RWPE2 (cell line): ENCODE data around the gene IL1RAPL1.

Experiments
- ATAC-seq: fragments of 200-7000 bp; cut with Tn5 transposase; 3 replicates; pipeline ENCODE4 v1.9.1; 2021; ENCODE audit warnings: low read depth
- DNase-seq: peaks from one replicate; pipeline ENCODE4 v3.0.0-alpha.2; 2020; ENCODE audit warnings: low spot score
- H3K27ac ChIP-seq: fragments of 450-650 bp; 2 replicates; pipeline ENCODE4 v1.5.1; 2017; ENCODE audit warnings: mild to moderate bottlenecking; ENCODE audit not compliant: poor library complexity, severe bottlenecking
- H3K27me3 ChIP-seq: fragments of 250-450 bp; sonication (Bioruptor Pico); 2 replicates; pipeline ENCODE4 v1.5.1; 2021; ENCODE audit warnings: mild to moderate bottlenecking, moderate library complexity; ENCODE audit not compliant: insufficient read depth, poor library complexity, severe bottlenecking
- H3K36me3 ChIP-seq: fragments of 250-450 bp; sonication (Bioruptor Pico); 2 replicates; pipeline ENCODE4 v1.5.1; 2020; ENCODE audit warnings: low read depth, mild to moderate bottlenecking, moderate library complexity
- H3K4me1 ChIP-seq: fragments of 250-450 bp; sonication (Bioruptor Pico); 2 replicates; pipeline ENCODE4 v1.5.1; 2021; ENCODE audit warnings: mild to moderate bottlenecking, moderate library complexity; ENCODE audit not compliant: insufficient read depth, poor library complexity, severe bottlenecking
- H3K4me3 ChIP-seq: fragments of 250-450 bp; sonication (Bioruptor Pico); 2 replicates; pipeline ENCODE4 v1.5.1; 2021; ENCODE audit warnings: mild to moderate bottlenecking, moderate library complexity; ENCODE audit not compliant: severe bottlenecking
- H3K9me3 ChIP-seq: fragments of 250-450 bp; sonication (Bioruptor Pico); 2 replicates; pipeline ENCODE4 v1.5.1; 2021; ENCODE audit warnings: mild to moderate bottlenecking, moderate library complexity; ENCODE audit not compliant: severe bottlenecking
- TF ChIP-seq, protein P1 (sequence below): fragments of 450-650 bp; IDR thresholded peaks from one replicate; pipeline ENCODE4 v1.5.1; 2017; ENCODE audit warnings: mild to moderate bottlenecking, moderate library complexity; ENCODE audit not compliant: poor library complexity, severe bottlenecking

IL1RAPL1 gene

GRCh38 chrX:29237972-29238371 lies 650.7 kb downstream of the IL1RAPL1 start:
- no peak for DNase-seq
- Histone ChIP-seq H3K9me3 (no peaks in the 10 kb centered on the region), H3K27ac (no peak overlapping the region), H3K4me1 (no peaks in the 10 kb centered on the region), H3K36me3 (no peaks in the 10 kb centered on the region), H3K27me3 (no peaks in the 10 kb centered on the region), H3K4me3 (no peak overlapping the region)
- TF ChIP-seq, protein P1, sequence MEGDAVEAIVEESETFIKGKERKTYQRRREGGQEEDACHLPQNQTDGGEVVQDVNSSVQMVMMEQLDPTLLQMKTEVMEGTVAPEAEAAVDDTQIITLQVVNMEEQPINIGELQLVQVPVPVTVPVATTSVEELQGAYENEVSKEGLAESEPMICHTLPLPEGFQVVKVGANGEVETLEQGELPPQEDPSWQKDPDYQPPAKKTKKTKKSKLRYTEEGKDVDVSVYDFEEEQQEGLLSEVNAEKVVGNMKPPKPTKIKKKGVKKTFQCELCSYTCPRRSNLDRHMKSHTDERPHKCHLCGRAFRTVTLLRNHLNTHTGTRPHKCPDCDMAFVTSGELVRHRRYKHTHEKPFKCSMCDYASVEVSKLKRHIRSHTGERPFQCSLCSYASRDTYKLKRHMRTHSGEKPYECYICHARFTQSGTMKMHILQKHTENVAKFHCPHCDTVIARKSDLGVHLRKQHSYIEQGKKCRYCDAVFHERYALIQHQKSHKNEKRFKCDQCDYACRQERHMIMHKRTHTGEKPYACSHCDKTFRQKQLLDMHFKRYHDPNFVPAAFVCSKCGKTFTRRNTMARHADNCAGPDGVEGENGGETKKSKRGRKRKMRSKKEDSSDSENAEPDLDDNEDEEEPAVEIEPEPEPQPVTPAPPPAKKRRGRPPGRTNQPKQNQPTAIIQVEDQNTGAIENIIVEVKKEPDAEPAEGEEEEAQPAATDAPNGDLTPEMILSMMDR: no peak
- ATAC-seq: no peak

DNA sequence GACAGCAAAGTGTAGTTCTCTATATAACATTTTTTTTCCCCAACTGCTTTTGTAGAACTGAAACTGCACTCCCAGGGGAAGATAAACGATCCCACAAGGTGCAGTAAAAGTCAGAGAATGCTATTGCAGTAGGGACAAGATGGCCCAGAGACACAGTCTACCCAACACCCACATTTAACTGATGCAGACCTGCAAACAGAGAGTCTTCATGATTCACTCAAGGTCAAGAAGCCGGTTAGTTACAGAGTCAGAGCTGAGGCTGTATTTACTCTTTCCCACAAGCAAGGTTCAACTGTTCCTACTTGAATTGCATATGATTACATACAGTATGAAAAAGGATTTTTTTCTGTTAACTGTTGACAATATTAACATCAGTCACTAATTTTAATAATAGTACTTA lies 654.6 kb downstream of the IL1RAPL1 start:
- Histone ChIP-seq H3K4me3 (no peak overlapping the region), H3K4me1 (no peaks in the 10 kb centered on the region), H3K9me3 (no peaks in the 10 kb centered on the region), H3K27me3 (no peaks in the 10 kb centered on the region), H3K27ac (no peak overlapping the region), H3K36me3 (no peaks in the 10 kb centered on the region)
- TF ChIP-seq, protein P1: no peak
- ATAC-seq (no peak), DNase-seq (no peak)

- H3K4me3 ChIP-seq: no peak overlapping the region
- TF ChIP-seq, protein P1: no peak
- H3K36me3 ChIP-seq: no peaks in the 10 kb centered on the region
- H3K27ac ChIP-seq: no peak overlapping the region
- H3K4me1 ChIP-seq: no peaks in the 10 kb centered on the region
- ATAC-seq: no peak
- no peak for DNase-seq
- H3K27me3 ChIP-seq: no peaks in the 10 kb centered on the region
- no peaks in the 10 kb centered on the region for H3K9me3 ChIP-seq
Measured at GRCh38 chrX:29242856-29243255, 655.6 kb downstream of the IL1RAPL1 start.

GRCh38 chrX:29243942-29244341 lies 656.7 kb downstream of the IL1RAPL1 start:
- DNase-seq: no peak
- H3K9me3 ChIP-seq: no peaks in the 10 kb centered on the region
- H3K27ac ChIP-seq: no peak overlapping the region
- ATAC-seq: no peak
- no peaks in the 10 kb centered on the region for H3K4me1 ChIP-seq
- H3K4me3 ChIP-seq: no peak overlapping the region
- TF ChIP-seq, protein P1: no peak
- no peaks in the 10 kb centered on the region for H3K27me3 ChIP-seq
- H3K36me3 ChIP-seq: no peaks in the 10 kb centered on the region

DNA sequence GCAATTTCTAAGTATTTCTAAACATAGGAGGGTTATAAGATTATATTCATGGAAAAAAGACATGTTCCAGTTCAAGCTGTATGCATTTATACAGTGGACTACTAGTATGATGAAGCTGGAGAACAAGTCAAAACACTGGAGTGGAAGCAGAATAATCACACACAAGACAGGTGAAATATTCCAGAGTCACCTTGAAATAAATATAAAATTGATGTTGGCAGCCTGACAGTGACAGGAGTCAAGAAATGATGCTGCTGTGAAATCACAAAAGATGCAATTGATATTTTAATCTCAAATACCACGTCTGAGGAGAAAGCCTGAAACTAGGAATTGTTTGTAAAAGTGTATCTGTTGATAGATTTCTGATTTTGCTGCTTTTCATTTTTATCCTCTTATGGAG lies 667.3 kb downstream of the IL1RAPL1 start:
- TF ChIP-seq, protein P1: no peak
- no peak for ATAC-seq

More for the DNA sequence above, 667.3 kb downstream of the IL1RAPL1 start:
- Histone ChIP-seq H3K4me1 (no peaks in the 10 kb centered on the region), H3K4me3 (no peak overlapping the region), H3K9me3 (no peaks in the 10 kb centered on the region), H3K27me3 (no peaks in the 10 kb centered on the region), H3K27ac (no peak overlapping the region), H3K36me3 (no peaks in the 10 kb centered on the region)
- DNase-seq: no peak
